ENCODE results near the gene SH3RF2. TPM values are rescaled to one million over a fixed set of nuclear protein-coding genes. Genes with fewer than 3 reads are reported as not detected.

The SH3RF2 gene
- total and polyA plus RNA-seq, 2 donors (not counting 3 experiments of a cell fraction or from before 2014, with no cell fraction given), result 0.54 to 0.84 TPM

- dilution Hi-C loops (cut with MboI; ENCODE audit: extremely low pct_ligation_motif_present, low sequenced_read_pairs), result no loop called here
- ChIA-PET POLR2A (no interaction called here), CTCF (interaction anchor here (0.6 to 3.6 kb wide), 5 partner anchors 16 to 206 kb away, joined by 3 to 15 read pairs (median 3); no protein-coding TSS in a partner anchor)
- Histone ChIP-seq H3K79me2 (ENCODE audit: control insufficient read depth, insufficient read depth, low read length) (no peaks in the 10 kb centered on the region), H3K9me1 (replicated peaks; ENCODE audit: control insufficient read depth, extremely low read depth, insufficient read depth, low read length) (no peaks in the 10 kb centered on the region), H2AFZ (ENCODE audit: low read depth, low read length) (no peak overlapping the region), H3K4me3 (replicated peaks in 1 of 3; ENCODE audit: insufficient read depth in 1 of 3, low read depth in 1 of 3, low read length in 3 of 3) (no peak overlapping the region), H4K20me1 (replicated peaks; ENCODE audit: control insufficient read depth, extremely low read depth, insufficient read depth, low read length) (no peaks in the 10 kb centered on the region), H3K27me3 (ENCODE audit: control insufficient read depth in 2 of 2, insufficient read depth in 2 of 2, low read length in 2 of 2) (peaks cover 0 to 2% of the 10 kb centered on the region in 2 experiments), H3K9ac (replicated peaks; ENCODE audit: extremely low read depth, insufficient read depth, low read length) (no peak overlapping the region), H3K36me3 (ENCODE audit: control insufficient read depth in 2 of 2, extremely low read depth in 1 of 2, insufficient read depth in 2 of 2, low read length in 2 of 2) (no peaks in the 10 kb centered on the region), H3K9me3 (replicated peaks; ENCODE audit: control insufficient read depth, insufficient read depth, low read length) (no peaks in the 10 kb centered on the region), H3K27ac (ENCODE audit: insufficient read depth, low read depth, low read length) (no peak overlapping the region), H3K4me2 (ENCODE audit: insufficient read depth, low read length) (no peak overlapping the region), H3K4me1 (ENCODE audit: control insufficient read depth, extremely low read depth, insufficient read depth, low read length) (no peaks in the 10 kb centered on the region)
- no peak for TF ChIP-seq GATA2 (IDR thresholded peaks at IDR 0.05; ENCODE audit: insufficient read depth, insufficient read length, low read depth, low read length)
- no peak for TF ChIP-seq MYC (IDR thresholded peaks at IDR 0.05; ENCODE audit: low read depth, low read length)
- no peak for TF ChIP-seq FOS (IDR thresholded peaks at IDR 0.05; ENCODE audit: borderline replicate concordance, insufficient read depth, low read length)
- TF ChIP-seq POLR2AphosphoS5 (IDR thresholded peaks at IDR 0.05; ENCODE audit: insufficient read depth, low read depth, low read length), result no peak
- no peak for TF ChIP-seq MAX (IDR thresholded peaks at IDR 0.05; ENCODE audit: insufficient read depth, insufficient read length)
- no peak for TF ChIP-seq CTCF (IDR thresholded peaks at IDR 0.05; ENCODE audit: extremely low read depth in 1 of 2, insufficient read depth in 1 of 2, low read depth in 1 of 2, low read length in 2 of 2)
- TF ChIP-seq POLR2A (IDR thresholded peaks at IDR 0.05; ENCODE audit: low read depth, low read length), result no peak
- no peak for TF ChIP-seq JUN (IDR thresholded peaks at IDR 0.05; ENCODE audit: borderline replicate concordance, insufficient read depth, insufficient read length, low read depth)
- no peak for TF ChIP-seq EZH2 (IDR thresholded peaks at IDR 0.05; ENCODE audit: borderline replicate concordance, low read depth, low read length, severe bottlenecking)
- FAIRE-seq, result no peak
- no peak for DNase-seq (ENCODE audit: low read depth, low spot score)
- intact Hi-C loops (cut with micrococcal nuclease), result no loop called here
- BruUV-seq (replicated peaks), result no TSS peak
Observed at GRCh38 chr5:145903867-145904266, 32.5 kb upstream of the SH3RF2 start.
